HG03045 (cell line): ENCODE results near the gene CEP250.
A peak's percentile ranks its signal among the peaks of the same experiment; 100 is the strongest.
"Not testable (repeated sequence)": the region's sequence is repeated elsewhere in the genome, so short reads cannot be mapped to it uniquely, and the experiment has no call there.

ENCODE experiments used
- ATAC-seq: cut with Tn5 transposase; IDR thresholded peaks from one replicate; pipeline ENCODE4 v1.9.1; 2021; ENCODE audit warnings: mild to moderate bottlenecking, moderate library complexity; ENCODE audit not compliant: unreplicated experiment

Gene CEP250

GRCh38 chr20:35456700-35457099 is 1.3 kb downstream of the CEP250 start:
- not testable (repeated sequence) for ATAC-seq

- not testable (repeated sequence) for ATAC-seq
These were observed 2.1 kb downstream of the CEP250 start for GRCh38 chr20:35457539-35457938.

GRCh38 chr20:35458388-35458787 is 3.0 kb downstream of the CEP250 start:
- no peak for ATAC-seq

GRCh38 chr20:35461620-35462019 is 6.2 kb downstream of the CEP250 start:
- ATAC-seq, result no peak

- ATAC-seq, result no peak
These were observed 7.0 kb downstream of the CEP250 start for GRCh38 chr20:35462351-35462750.

- no peak for ATAC-seq
These were observed 8.3 kb downstream of the CEP250 start for GRCh38 chr20:35463455-35464300.

GRCh38 chr20:35465976-35466375 is 10.6 kb downstream of the CEP250 start:
- no peak for ATAC-seq

DNA sequence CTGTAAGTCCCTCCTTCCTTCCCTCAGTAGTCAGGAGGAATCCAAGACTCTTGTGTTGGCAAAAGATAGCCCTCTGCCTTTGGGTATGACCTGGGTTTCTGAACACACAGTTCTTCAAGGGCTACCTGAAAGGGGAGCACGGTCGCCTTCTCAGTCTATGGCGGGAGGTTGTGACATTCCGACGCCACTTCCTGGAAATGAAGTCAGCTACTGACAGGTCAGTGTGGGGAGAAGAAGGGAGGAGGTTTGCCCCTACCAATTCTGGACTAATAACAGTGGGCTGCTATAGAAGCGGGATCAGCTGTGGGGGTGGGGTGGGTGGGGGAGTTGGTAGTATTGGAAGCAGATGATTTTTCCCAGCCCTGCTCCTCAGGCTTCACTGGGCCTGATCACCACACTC is 11.5 kb downstream of the CEP250 start:
- no peak for ATAC-seq

DNA sequence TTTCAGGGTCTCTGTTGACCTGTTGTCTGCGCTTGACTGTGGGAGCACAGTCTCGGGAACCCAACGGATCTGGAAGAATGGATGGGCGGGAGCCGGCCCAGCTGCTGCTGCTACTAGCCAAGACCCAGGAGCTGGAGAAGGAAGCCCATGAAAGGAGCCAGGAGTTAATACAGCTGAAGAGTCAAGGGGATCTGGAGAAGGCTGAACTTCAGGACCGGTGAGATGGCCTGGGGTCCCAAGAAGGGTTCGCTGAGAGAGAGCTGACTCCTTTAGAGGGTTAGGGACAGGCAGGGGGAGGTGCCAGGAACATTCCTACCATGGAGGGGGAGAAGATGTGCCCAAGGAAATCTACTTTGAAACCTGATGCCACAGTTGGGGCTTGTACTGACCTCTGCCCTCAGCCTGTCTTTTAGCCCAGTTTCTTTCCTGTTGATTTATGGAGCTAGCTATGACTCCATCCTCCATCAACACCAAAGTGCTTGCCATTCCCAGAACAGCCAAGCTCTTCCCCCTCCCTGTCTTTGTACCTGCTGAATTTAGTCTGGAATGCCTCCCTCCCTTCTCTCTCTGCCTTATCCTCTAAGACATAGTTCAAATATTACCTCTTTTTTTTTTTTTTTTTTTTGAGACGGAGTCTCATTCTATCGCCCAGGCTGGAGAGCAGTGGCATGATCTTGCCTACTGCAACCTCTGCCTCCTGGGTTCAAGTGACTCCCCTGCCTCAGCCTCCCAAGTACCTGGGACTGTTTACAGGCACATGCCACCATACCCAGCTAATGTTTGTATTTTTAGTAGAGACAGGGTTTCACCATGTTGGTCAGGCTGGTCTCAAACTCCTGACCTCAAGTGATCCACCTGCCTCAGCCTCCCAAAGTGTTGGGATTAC is 12.2 kb downstream of the CEP250 start:
- ATAC-seq, result no peak

GRCh38 chr20:35468671-35469334 is 13.4 kb downstream of the CEP250 start:
- ATAC-seq, result no peak

GRCh38 chr20:35472209-35472608 is 16.8 kb downstream of the CEP250 start:
- no peak for ATAC-seq

GRCh38 chr20:35473684-35474083 is 18.3 kb downstream of the CEP250 start:
- ATAC-seq, result no peak

- no peak for ATAC-seq
These were observed 19.0 kb downstream of the CEP250 start for GRCh38 chr20:35474303-35474871.

DNA sequence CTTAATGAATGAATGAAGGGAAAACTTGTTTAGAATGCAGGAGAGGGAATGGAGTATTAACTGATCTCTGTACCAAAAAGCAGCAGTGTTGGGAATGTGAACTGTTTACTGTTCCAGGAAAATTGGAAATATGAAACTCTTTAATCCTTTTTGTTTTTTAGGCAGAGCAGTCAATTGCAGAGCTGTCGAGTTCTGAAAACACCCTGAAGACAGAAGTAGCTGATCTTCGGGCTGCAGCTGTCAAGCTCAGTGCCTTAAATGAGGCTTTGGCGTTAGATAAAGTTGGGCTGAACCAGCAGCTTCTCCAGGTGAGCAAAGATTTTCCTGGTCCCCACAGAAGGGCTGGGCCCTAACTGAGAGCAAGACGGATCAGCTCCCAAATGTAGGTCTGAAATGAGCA is 20.9 kb downstream of the CEP250 start:
- no peak for ATAC-seq

- no peak for ATAC-seq
These were observed 23.5 kb downstream of the CEP250 start for GRCh38 chr20:35478804-35479472.

DNA sequence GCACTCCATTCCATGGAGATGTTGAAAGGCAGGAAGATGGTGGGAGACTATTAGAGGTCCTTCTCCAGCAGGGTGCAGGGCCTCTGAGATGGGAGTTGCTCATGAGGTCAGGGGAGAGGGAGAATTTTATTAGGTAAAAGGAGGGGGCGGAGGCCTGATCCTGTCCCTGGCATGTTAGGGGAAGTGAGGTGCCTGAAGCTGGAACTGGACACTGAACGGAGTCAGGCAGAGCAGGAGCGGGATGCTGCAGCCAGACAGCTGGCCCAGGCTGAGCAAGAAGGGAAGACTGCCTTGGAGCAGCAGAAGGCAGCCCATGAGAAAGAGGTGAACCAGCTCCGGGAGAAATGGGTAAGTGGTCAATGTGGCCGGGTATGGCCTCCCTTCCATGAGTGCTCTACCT is 24.4 kb downstream of the CEP250 start:
- ATAC-seq, result no peak

DNA sequence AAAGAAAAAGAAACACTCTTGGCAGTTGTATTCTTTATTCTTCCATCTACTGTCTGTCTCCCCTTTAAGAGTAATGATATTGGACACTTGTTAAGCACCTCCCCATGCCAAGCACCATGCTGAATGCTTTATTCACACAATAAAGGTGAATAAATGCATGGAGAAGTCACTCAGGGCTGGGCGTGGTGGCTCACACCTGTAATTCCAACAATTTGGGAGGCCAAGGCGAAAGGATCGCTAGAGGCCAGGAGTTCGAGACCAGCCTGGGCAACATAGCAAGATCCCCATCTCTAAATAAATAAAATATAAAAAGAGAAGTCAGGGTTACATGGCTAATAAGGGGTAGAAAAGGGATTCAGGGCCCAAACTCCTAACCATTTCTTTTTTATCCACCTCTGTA is 32.1 kb downstream of the CEP250 start:
- ATAC-seq, result no peak

DNA sequence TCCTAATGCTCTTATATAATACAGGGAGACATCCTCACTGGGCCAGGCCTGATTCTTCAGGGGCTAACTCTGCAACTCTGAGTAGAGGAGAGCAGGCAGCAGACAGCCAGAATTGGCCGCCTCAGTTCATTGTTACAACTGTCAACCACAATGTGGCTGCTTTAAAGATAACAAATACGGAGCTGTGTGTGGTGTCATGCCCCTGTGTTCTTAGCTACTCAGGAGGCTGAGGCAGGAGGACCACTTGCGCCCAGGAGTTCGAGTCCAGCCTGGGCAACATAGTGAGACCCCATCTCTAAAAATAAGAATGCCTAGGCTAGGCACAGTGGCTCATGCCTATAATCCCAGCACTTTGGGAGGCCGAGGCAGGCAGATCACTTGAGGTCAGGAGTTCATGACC is 34.3 kb downstream of the CEP250 start:
- ATAC-seq, result no peak

- peak; percentile 83 for ATAC-seq
These were observed 35.4 kb downstream of the CEP250 start for GRCh38 chr20:35490736-35491181.

DNA sequence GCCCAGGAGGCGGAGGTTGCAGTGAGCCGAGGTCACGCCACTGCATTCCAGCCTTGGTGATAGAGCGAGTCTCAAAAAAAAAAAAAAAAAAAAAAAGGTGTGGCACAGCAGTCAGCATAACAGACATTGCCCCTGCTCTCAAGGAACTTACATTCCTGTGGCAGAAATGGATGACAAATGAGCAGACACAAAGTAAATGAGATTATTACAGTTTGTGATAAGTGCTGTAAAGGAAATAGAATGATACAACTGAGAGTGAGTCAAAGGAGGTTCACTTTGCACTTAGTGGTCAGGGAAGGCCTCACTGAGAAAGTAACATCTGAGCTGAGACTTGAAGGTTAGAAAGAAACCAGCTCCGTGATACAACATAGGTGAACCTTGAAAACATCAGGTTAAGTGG is 36.4 kb downstream of the CEP250 start:
- ATAC-seq, result no peak
